ENCODE data around the gene TOP2B. TPM values are rescaled to one million over a fixed set of nuclear protein-coding genes. Genes with fewer than 3 reads are reported as not detected.

TOP2B gene
- total and polyA plus RNA-seq, 9 of the 15 experiments (the other 6 are each of a cell fraction or from before 2014, with no cell fraction given) = 45.3 to 186 (median 134) TPM

GRCh38 chr3:25693238-25693637 lies 28.5 kb upstream of the TOP2B start:
- 7% methylated on average over 3 of the region's 3 CpGs for WGBS (ENCODE audit: insufficient coverage, low coverage, missing lambda C conversion rate)
- H2AFZ ChIP-seq (ENCODE audit: low read depth, low read length) = no peak overlapping the region
- no peak overlapping the region for H3K27ac ChIP-seq (ENCODE audit: extremely low read depth, low read depth, low read length)
- no peaks in the 10 kb centered on the region for H3K36me3 ChIP-seq (ENCODE audit: control insufficient read depth, insufficient read depth, low read length)
- TF ChIP-seq ZBTB1 (CRISPR knock-in tag; IDR thresholded peaks at IDR 0.05; ENCODE audit: borderline replicate concordance, low read depth) (no peak), BCOR (IDR thresholded peaks at IDR 0.05) (peak; percentile 37; the same call in 1 of the 2 replicates), CAMTA2 (CRISPR knock-in tag; conservative IDR thresholded peaks at IDR 0.05) (no peak), ZNF146 (CRISPR knock-in tag; IDR thresholded peaks at IDR 0.05; ENCODE audit: unreplicated experiment) (peak; percentile 89)
- intact Hi-C loops (cut with micrococcal nuclease) = no loop called here
- no peak overlapping the region for H3K4me2 ChIP-seq (ENCODE audit: insufficient read depth, low read length)
- no peak for FAIRE-seq
- in situ Hi-C loops (cut with MboI) = no loop called here
- no peak for DNase-seq (ENCODE audit: extremely low read depth in 1 of 4, low spot score in 3 of 4)
- ChIA-PET CTCF (ENCODE audit: low intra/inter-chr PET ratio) (no interaction called here), POLR2A (no interaction called here)
- no peak for ATAC-seq
- H3K27me3 ChIP-seq (ENCODE audit: control insufficient read depth in 2 of 2, insufficient read depth in 2 of 2, low read length in 2 of 2) = peaks cover 12 to 19% of the 10 kb centered on the region in 2 experiments
- no peaks in the 10 kb centered on the region for H3K79me2 ChIP-seq (ENCODE audit: control insufficient read depth, insufficient read depth, low read length)
- no peaks in the 10 kb centered on the region for H3K4me1 ChIP-seq (replicated peaks in 1 of 2; ENCODE audit: control insufficient read depth in 2 of 2, insufficient read depth in 2 of 2, low read length in 2 of 2)
- H4K20me1 ChIP-seq (replicated peaks; ENCODE audit: control insufficient read depth, insufficient read depth, low read length) = no peaks in the 10 kb centered on the region
- no peak overlapping the region for H3K4me3 ChIP-seq
- H3K9me1 ChIP-seq (ENCODE audit: control insufficient read depth, insufficient read depth, low read length) = no peaks in the 10 kb centered on the region
- no TSS peak for BruUV-seq (replicated peaks)
- no peak overlapping the region for H3K9ac ChIP-seq (ENCODE audit: insufficient read depth in 1 of 2, low read depth in 2 of 2, low read length in 2 of 2)
- no peaks in the 10 kb centered on the region for H3K9me3 ChIP-seq (replicated peaks; ENCODE audit: control insufficient read depth, insufficient read depth, low read depth, low read length)

- H3K27me3 ChIP-seq (ENCODE audit: control insufficient read depth in 2 of 2, insufficient read depth in 2 of 2, low read length in 2 of 2) = peaks cover 12 to 19% of the 10 kb centered on the region in 2 experiments
- no peak for DNase-seq (ENCODE audit: extremely low read depth in 1 of 4, low spot score in 3 of 4)
- no peak for ATAC-seq
- H4K20me1 ChIP-seq (replicated peaks; ENCODE audit: control insufficient read depth, insufficient read depth, low read length) = no peaks in the 10 kb centered on the region
- H3K9me1 ChIP-seq (ENCODE audit: control insufficient read depth, insufficient read depth, low read length) = no peaks in the 10 kb centered on the region
- no peak overlapping the region for H3K9ac ChIP-seq (ENCODE audit: insufficient read depth in 1 of 2, low read depth in 2 of 2, low read length in 2 of 2)
- intact Hi-C loops (cut with micrococcal nuclease) (no loop called here), in situ Hi-C loops (cut with MboI) (no loop called here)
- TF ChIP-seq ZBTB40 (IDR thresholded peaks at IDR 0.05) (no peak), ZBTB40 (CRISPR knock-in tag; IDR thresholded peaks at IDR 0.05) (no peak)
- BruUV-seq (replicated peaks) = no TSS peak
- WGBS (ENCODE audit: insufficient coverage, low coverage, missing lambda C conversion rate) = 0% methylated on average over 1 of the region's 1 CpG
- H3K4me3 ChIP-seq = no peak overlapping the region
- no peaks in the 10 kb centered on the region for H3K36me3 ChIP-seq (ENCODE audit: control insufficient read depth, insufficient read depth, low read length)
- H3K4me1 ChIP-seq (replicated peaks in 1 of 2; ENCODE audit: control insufficient read depth in 2 of 2, insufficient read depth in 2 of 2, low read length in 2 of 2) = no peaks in the 10 kb centered on the region
- no peak overlapping the region for H2AFZ ChIP-seq (ENCODE audit: low read depth, low read length)
- no peak for FAIRE-seq
- H3K27ac ChIP-seq (ENCODE audit: extremely low read depth, low read depth, low read length) = no peak overlapping the region
- ChIA-PET CTCF (ENCODE audit: low intra/inter-chr PET ratio) (no interaction called here), POLR2A (interaction anchor here (0.5 to 0.7 kb wide), 2 partner anchors 24 to 194 kb away, joined by 3 read pairs; no protein-coding TSS in a partner anchor)
- no peaks in the 10 kb centered on the region for H3K79me2 ChIP-seq (ENCODE audit: control insufficient read depth, insufficient read depth, low read length)
- H3K9me3 ChIP-seq (replicated peaks; ENCODE audit: control insufficient read depth, insufficient read depth, low read depth, low read length) = no peaks in the 10 kb centered on the region
- no peak overlapping the region for H3K4me2 ChIP-seq (ENCODE audit: insufficient read depth, low read length)
These were observed 27.6 kb upstream of the TOP2B start for GRCh38 chr3:25692341-25692740.
